ENCODE data around the gene P4HA2. TPM values are rescaled to one million over a fixed set of nuclear protein-coding genes. Genes with fewer than 3 reads are reported as not detected.

Gene P4HA2
- total RNA-seq, 4 donors from 2014 or later, result 22.1 to 53.5 (median 32.7) TPM

- no peaks in the 10 kb centered on the region for H3K4me1 ChIP-seq
- no peaks in the 10 kb centered on the region for H3K27me3 ChIP-seq
- H3K27ac ChIP-seq, result no peak overlapping the region
- TF ChIP-seq CTCF (IDR thresholded peaks at IDR 0.05), result no peak
- no peak for TF ChIP-seq POLR2AphosphoS5 (IDR thresholded peaks at IDR 0.05)
- TF ChIP-seq EP300 (IDR thresholded peaks at IDR 0.05; ENCODE audit: low read depth), result no peak
- TF ChIP-seq POLR2A (IDR thresholded peaks at IDR 0.05), result no peak
- intact Hi-C loops (cut with DNase I; ENCODE audit: low total_unique reads), result no loop called here
- in situ Hi-C loops (cut with MboI; ENCODE audit: low pct_ligation_motif_present in 1 of 4, low pct_unique_long_range_greater_than_20kb in 1 of 4, low sequenced_read_pairs in 3 of 4), result no loop called here
- no peaks in the 10 kb centered on the region for H3K36me3 ChIP-seq
- H3K4me3 ChIP-seq, result no peak overlapping the region
- no peak for DNase-seq
- peaks cover 18 to 32% of the 10 kb centered on the region in 2 donors for H3K9me3 ChIP-seq
Observed at GRCh38 chr5:132142459-132142858, 85.2 kb downstream of the P4HA2 start.

Small RNA genes lying within 50 kb of the gene (small RNA-seq; reads per million reads assigned to genes)
- 0 reads per million in 4 donors for gene AC063976.4

Other genes starting within 250 kb of the P4HA2 start
- gene ACSL6, start 216.2 kb downstream of the P4HA2 start, total RNA-seq, result under 1 TPM in 2 of 4 donors, not detected in 2; 0.41 to 0.64 TPM
- not detected for gene IL3, start 167.2 kb downstream of the P4HA2 start, total RNA-seq
- not detected for gene CSF2, start 154.1 kb downstream of the P4HA2 start, total RNA-seq
- gene PDLIM4, start 29.8 kb upstream of the P4HA2 start, total RNA-seq, result 10 to 100 TPM in 3 of 4 donors, 1 to 10 TPM in 1; 9.7 to 43.4 (median 19.7) TPM
- 10 to 100 TPM in 2 of 4 donors, 1 to 10 TPM in 1, not detected in 1; 1.6 to 48.3 (median 14.5) TPM for gene SLC22A4, start 66.5 kb upstream of the P4HA2 start, total RNA-seq
- 100 to 1,000 TPM in 1 of 4 donors, 10 to 100 TPM in 3; 34.6 to 129 (median 67.8) TPM for gene SLC22A5, start 141.9 kb upstream of the P4HA2 start, total RNA-seq